ENCODE results near the gene SLC9A9.
A peak's percentile ranks its signal among the peaks of the same experiment; 100 is the strongest.

The SLC9A9 gene

DNA sequence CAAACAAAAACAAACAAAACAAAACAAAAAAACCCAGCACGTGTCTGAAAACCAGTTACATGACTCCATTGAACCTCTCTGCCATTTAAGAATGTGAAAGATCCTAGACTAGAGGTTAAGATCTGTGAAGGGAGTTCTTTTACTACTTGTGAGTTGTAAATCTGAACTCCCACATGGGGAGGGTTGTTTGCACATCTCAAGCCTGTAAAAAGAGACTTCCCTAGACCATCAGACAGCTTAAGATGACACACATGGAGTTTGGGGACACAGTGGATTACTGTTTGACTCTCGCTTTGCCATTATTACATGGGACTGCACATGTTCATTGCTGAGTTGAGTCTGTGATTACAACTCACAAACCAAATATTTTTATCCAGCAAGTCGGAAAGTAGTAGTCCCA lies 171.5 kb downstream of the SLC9A9 start:
- DNase-seq = no peak

DNA sequence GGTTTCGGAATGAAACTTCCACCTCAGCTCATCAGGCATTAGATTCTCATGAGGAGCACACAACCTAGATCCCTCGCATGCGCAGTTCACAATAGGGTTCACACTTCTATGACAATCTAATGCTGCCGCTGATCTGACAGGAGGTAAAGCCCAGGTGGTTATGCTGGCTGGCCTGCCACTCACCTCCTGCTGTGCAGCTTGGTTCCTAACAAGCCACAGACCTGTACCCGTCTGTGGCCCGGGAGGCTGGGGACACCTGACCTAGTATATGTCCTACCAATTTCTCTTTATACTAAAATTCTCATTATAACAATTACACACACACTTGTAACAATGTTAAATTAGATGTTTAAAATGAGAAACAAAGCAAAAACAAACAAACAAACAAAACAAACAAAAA lies 172.2 kb downstream of the SLC9A9 start:
- no peak for DNase-seq

DNA sequence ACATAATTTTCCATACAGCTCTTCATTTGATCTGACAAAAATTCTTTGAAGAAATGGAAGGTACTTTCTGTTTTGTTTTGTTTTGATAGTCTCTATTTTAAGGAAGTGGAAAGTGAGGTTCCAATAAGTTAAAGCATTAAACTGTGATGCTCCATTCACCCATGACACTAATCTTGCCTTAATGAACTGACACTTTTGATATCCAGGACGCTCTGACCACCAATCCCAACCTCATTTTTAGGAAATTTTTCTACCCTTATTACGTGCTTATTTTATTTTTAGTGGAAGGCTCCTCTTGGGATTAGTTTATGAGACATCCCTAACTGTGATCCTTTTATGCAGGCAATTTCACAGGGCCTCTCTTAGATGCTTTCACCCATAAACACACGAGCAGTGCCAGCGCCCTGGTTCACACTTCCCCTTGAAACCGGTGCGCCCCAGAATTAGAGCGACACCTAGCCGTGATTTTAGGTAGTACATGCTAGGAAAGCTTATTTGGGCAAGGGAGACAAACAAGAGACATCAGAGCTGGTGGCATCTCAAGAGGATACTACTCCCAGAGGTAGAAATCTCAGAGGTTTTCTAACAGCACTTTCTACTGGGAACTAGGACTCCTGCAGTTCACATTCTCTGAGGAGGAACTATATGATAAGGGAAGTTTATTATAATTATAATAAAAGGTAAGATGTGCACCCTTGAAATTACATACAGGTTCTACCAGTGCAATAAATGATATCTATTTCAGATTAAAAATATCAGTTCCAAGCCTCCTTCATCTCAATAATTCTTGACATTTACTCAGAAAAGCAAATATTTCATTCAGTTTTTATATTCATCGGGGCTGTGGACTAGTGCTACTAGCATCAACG lies 173.9 kb downstream of the SLC9A9 start:
- DNase-seq = peak; percentile 11

DNA sequence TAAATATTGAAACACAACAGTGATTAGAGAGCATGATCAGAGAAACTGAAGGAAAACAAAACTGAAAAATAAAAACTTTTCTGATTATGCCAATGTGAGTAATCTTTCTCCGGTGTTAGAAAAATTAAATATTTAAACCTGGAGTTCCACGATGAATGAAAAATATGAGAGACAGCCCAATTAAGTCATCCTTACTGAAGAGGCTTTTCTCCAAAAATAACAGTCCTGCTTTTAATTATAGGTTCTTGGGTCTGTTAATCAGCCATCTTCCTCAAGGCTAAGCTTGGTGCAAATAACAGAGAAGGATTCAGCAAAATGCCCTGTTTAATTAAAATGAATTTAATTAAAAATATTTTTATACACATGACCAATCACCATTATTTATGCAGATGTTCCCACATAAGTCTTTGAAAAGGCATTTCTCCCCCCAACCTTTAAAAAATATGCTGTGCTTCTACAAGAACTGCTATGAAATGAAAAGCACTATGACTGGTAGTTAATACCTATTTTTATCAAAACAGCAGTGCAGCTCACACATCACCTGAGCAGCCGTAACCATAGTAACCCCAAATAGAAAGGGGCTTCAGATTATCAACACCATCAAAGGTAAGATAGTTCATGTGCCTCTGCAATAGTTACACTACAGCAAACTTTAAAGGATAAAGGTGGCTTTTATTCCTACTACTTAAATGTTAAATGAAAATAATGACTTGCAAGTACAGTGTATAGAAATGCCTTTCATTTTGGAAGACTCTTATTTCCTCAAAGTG lies 175.7 kb downstream of the SLC9A9 start:
- DNase-seq = no peak

DNA sequence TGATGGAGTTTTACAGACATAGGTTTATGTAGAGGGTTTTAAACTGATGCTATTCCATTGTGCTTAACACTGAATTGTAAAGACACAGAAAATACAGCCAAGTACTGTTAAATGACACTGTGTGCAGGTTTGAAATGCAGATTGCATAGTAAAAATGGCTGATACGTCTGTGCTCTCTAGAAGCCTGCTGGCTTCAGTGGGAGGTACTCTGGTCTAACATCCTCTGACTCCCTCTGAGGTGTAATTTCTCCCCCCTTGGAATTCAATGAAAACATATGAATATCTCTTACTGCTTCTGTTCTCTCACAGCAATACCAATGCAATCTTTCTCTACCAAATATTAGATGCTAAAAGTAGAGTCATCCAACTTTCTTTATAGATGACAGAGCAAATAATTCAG lies 176.6 kb downstream of the SLC9A9 start:
- DNase-seq = no peak

DNA sequence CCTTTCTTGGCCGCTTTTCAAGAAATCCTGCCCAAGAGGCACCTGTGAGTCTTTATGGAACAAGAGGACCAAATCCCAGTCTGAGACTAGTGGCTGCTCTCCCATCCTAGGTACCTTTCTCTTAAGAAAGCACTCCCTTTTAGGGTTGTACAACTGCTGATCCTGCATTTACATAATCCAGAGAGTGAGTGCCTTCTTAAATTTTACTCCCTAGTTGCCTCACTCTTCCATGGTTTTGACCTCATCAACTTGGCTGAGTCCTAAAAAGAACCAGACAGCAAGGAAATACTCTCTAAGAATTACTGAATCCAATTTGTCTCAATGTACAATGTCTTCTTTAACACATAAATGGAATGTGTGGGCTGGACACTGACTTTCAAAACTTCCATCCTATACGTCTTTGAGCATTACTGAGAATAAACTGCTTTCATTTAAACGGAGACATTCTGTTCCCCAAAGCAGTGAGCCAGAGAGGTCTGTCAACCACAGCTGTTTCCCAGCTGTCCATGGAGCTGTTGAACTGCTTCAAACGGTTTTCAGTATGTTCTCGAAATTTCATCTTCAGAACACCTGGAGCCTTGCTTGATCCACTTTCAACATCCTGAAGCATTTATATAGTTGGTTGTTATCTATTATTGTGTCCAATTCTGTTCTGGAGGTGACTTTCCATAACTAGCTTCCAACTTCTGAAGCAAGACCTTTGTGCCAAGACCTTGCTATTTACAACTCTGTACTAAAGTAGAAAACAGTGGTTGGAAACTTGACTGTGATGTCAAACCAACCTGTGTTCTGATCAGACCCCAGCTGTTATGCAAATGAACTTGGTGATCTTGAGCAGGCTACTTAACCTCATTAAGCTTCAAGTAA lies 179.1 kb downstream of the SLC9A9 start:
- no peak for DNase-seq

DNA sequence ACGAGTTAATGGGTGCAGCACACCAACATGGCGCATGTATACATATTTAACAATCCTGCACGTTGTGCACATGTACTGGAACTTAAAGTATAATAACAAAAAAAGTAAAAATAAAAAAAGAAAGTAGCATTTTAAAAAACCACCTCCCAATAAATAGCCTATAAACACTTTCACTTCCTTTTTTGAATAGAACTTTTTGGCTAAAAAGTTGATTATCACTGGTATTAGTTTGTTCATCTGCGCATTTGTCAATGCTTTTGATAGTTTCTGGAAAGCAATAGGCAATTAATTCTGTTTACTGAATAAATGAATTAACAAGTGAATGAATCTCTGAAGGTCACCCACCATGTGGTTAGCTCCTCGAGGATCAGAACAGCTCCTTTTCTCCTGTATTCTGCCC lies 179.9 kb downstream of the SLC9A9 start:
- no peak for DNase-seq

DNA sequence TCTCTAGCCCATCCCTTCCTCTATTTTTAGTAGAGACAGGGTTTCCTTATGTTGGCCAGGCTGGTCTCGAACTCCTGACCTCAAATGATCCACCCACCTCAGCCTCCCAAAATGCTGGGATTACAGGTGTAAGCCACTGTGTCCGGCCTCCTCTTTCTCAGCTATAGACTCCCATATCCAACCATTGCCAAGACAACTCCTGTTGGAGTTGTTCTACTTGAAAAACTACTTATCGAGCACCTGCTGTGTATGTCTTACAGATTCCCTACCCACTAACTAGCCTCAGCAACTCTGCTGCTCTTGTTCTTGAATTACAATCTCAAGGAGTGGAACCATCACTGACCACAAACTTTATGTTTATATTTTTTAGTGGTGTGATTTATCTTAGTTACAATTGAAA lies 186.6 kb downstream of the SLC9A9 start:
- no peak for DNase-seq

DNA sequence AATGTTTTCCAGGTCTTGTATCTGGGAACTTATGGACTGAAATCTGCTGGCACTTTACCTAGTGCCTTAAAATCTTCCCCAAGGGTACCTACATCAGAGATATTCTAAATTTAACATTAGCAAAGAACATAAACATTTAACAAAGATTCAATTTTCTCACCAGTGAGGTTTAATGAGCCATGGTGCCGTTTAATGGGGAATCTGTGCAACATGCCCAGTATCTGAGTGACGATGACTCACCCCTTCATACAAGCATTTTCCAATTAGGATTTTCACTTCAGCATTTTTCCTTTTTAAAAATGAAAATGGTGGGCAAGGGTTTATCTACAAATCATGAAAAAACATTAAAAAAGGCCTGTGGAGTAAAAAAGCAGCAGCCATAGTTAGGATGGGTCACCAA lies 189.4 kb downstream of the SLC9A9 start:
- no peak for DNase-seq

DNA sequence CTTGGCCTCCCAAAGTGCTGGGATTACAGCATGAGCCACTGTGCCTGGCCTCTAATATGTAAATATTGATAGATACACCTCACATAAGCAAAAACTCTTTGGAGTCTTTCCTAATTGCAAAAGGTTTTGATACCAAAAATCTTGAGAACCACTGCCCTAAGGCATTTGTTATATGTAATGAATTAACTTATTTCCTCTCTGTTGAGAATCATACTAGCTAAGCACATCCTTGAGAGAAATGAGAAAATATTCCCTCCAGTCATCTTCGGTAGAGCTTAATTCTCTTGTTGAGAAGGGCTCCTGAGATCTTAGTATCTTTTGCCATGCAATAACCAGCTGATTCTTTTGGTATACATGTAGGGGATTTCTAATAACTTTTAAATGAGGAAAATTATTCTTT lies 190.2 kb downstream of the SLC9A9 start:
- no peak for DNase-seq

DNA sequence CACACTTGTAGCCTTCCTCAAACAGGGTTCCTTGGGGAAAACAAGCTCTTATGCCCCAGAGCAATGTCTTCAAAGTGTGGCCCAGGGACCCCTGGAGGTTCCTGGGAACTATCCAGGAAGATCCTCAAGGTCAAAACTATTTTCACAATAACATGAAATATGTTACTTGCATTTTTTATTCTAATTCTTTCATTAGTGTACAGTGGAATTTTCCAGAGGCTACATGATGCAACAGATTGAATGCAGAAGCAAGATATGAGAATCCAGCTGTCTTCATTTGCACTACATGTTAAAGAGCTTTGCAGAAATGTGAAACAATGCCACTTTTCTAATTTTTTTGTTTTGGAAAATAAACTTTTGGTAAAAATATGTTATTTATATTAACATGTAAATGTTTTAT lies 190.9 kb downstream of the SLC9A9 start:
- DNase-seq = no peak

DNA sequence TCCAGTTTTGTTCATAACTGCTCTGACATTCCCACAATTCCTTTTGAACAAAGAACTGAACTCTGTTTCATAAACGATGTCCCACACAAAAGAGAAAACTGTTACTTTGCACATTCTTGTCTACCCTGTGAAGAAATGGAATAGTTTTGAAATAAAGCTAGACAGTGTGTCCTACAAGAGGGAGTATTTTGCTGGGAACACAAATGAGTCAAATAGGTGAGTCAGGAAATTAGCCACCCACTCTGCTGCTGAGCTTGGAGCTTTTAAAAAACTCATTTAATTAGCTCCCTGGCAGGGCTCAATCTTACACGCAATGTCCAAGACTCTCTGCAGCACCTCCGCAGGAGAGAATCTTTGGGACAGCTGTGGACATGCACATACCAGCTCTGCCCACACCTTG lies 193.4 kb downstream of the SLC9A9 start:
- no peak for DNase-seq

DNA sequence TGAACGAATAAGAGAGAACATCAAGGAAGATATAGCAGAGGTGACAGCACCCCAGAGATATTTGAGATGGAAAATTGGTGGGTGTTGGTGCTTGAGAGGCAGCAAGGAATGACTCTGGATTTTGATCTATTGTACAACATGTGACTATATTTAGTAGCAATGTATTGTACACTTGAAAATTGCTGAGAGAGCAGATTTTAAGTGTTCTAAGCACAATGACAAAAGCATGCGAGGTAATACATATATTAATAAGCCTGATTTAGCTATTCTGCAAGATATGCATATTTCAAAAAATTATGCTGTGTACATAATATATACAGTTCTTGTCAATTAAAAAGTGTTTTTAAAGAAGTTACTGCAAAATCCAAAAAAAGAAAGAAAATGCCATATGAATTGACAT lies 194.3 kb downstream of the SLC9A9 start:
- DNase-seq = no peak

DNA sequence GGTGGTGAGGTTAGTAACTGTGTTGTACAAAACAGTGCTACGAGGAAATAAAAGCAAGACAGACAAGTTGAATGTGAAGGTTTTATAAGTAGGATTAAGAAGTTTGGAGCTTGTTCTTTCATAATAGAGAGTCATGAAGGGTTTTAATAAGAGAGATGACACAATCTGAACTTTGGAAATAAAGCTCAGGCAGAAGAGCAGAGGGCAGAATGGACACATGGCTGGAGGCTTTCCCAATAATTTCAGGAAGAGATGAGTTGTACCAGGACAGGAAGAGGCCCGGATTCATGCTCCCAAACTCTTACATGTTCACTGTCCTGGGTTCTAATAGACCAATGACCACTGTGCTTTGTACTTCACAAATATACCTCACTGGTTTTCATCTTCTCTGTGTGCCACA lies 194.8 kb downstream of the SLC9A9 start:
- no peak for DNase-seq

DNA sequence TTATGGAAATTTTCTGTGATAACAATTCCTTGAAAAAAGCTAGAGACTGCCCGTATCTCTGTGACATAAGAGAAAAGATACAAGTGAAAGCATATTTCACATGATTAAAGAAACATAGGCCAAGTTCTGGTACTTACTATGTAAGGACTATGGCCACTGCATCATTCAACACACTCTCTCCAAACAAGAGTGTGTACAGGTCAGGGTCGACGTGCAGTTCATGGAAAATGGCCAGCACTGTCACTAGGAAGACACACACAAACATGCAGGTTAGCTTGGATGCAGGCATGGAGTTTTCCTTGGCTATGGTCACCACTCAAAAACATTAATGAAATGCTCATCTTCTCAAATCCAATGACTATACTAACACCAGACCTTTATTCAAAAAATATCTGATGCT lies 196.2 kb downstream of the SLC9A9 start:
- DNase-seq = no peak

DNA sequence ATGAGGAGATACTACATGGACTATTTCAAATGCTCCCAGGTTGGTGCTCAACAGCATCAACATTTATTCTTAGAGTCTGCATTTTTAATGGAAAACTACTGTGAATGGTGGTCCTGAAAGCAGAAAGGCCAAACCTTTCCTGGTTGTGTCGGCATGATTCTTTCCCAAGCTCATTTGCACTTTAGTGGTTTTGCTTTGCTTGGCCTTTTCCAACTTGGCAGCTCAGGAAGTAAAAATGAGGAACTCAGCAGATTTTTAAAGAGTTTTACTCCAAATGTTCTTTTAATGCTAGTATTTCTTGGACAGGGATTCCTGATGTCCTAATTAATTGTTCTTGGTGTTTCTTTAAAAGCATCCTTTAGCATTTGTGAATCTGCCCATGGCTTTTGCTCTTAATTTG lies 197.4 kb downstream of the SLC9A9 start:
- no peak for DNase-seq

DNA sequence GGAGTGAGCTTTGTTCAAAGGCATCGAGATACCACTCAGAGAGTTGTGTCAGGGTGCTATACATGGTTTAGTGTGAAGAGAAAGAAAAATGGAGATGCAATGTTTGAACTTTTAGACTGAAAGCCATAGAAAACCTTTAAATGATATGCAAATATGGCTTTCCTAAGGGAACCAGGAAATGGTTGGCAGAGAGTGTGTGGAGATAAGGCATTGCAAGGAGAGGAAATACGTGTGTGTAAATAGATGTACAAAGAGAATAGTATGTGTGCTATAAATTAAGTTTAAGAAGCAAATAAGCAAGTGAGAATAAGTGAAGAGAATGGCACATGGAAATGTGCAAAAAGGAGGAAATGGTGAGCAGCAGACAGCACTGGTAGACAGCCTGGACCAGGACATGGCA lies 198.1 kb downstream of the SLC9A9 start:
- DNase-seq = no peak

DNA sequence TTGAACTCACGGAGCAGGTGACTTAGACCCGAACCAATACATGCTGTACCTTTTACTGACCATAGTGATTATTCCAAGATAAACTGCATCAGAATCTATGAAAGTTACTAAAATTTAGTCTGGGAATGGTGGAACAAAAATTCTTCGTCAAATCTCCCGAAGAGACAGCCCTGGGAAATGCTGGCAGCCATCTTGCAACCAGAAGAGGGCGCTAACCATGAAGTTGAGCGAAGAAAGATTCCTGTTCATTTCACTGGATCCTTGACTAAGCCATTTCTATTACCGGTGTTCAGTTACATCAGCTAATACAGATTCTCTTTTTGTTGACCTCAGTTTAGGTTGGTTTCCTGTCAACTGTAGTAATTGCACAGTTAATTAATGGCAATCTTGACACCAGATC lies 199.6 kb downstream of the SLC9A9 start:
- no peak for DNase-seq

DNA sequence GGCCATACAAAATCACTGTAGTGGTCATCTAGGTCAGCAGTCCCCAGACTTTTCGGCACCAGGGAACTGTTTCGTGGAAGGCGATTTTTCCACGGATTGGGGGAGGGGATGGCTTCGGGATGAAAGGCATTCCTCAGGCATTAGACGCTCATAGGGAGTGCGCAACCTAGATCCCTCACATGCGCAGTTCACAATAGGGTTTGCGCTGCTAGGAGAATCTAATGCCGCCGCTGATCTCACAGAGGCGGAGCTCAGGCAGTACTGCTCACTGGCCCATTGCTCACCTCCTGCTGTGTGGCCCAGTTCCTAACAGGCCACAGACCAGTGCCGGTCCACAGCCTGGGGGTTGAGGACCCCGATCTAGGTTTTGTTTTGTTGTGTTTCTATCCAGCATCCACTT lies 200.1 kb downstream of the SLC9A9 start:
- DNase-seq = no peak

DNA sequence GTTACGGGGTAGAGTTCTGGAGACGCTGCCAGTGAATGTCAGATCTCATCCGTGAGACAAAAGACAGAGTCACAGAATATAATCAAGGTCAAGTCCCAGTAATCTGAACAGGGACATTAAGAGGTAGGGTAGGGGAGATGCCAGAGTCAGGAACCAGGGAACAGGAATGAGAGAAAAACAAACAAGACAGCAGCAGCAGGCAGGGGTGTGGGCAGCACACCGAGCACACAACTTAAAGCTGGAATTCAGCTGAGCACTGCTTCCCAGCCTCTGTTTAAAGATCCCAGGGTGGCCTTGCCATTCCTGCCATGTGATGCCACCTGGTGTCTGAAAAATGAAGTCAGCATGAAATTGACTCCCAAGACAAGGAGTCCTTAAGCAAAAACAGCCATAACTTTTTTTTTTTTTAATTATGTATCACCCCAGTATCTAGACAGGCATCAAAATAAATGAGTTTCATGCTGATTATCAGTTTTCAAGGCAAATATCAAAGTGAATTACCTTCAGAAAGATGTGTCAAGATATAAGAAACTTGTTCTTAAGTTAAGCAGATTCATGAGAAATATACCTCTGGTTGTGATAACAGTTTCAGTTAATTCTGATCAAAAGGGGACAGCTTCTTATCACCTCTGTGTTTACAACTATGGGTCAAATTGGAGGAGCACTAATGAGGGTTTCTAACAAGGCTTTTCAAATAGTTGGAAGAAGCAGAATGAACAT lies 203.7 kb downstream of the SLC9A9 start:
- no peak for DNase-seq

DNA sequence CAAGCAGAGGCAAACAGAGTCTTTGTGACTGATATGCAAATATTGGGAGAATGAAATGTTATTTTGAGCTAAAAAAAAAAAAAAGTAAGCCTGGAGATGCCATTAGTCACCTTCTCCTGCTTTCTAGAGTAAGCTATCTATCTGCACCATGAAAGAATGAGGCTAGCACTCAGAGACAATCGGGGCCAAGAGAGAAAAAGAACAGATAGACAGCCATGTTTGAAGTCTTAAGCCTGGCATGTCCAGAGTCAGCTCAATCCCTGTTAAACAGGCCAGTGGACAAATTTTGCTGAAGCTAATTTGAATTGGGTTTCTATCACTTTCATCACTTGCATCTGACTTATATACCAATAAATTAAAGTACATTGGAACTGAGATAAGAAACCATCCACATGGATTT lies 204.4 kb downstream of the SLC9A9 start:
- DNase-seq = no peak

DNA sequence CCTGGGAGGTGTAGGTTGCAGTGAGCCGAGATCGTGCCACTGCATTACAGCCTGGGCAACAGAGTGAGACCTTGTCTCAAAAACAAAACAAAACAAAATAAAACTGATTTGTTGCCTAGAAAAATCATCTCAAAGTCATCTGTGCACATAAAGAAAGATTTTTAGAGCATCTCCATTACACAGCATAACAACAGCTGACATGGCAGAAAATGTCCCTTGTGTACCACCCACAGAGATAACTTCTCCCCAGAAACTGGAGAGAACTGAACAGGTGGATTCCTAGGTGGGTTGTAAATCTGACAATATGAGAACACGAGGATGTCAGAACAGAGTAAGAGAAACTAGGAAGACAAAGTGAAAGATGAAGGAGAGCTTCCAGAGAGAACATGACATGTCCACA lies 207.5 kb downstream of the SLC9A9 start:
- DNase-seq = no peak

DNA sequence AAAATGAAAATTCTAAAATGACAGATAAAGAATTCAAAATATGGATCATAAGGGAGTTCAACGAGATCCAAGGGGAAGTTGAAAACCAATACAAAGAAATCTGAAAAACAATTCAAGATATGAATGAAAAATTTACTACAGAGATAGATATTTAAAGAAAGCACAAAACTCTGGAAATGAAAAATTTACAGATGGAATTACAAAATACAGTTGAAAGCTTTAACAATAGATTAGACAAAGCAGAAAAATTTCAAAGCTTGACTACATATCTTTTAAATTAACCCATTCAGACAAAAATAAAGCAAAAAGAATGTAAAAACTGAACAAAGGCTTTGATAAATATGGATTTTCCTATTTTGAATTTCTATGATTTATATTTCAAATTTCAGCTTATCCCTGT lies 211.1 kb downstream of the SLC9A9 start:
- DNase-seq = no peak

All from GOT3 (cell line).